HS-5 (cell line): ENCODE measurements around the gene LHFPL6.
"Not testable (repeated sequence)": the region's sequence is repeated elsewhere in the genome, so short reads cannot be mapped to it uniquely, and the experiment has no call there.

Source experiments
- DNase-seq: peaks from one replicate; pipeline ENCODE4 v3.0.0-alpha.2; 2012; ENCODE audit warnings: low read depth

LHFPL6 gene

GRCh38 chr13:39347926-39348901, 254.8 kb downstream of the LHFPL6 start:
- DNase-seq, result no peak

GRCh38 chr13:39345982-39346381, 257.0 kb downstream of the LHFPL6 start:
- DNase-seq, result no peak

GRCh38 chr13:39341251-39341650, 261.7 kb downstream of the LHFPL6 start:
- no peak for DNase-seq

- not testable (repeated sequence) for DNase-seq
Observed at GRCh38 chr13:39338114-39338513, 264.9 kb downstream of the LHFPL6 start.

- DNase-seq, result no peak
Observed at GRCh38 chr13:39336937-39337336, 266.1 kb downstream of the LHFPL6 start.

- no peak for DNase-seq
Observed at GRCh38 chr13:39336207-39336606, 266.8 kb downstream of the LHFPL6 start.

- DNase-seq, result no peak
Observed at GRCh38 chr13:39335721-39336120, 267.3 kb downstream of the LHFPL6 start.

- no peak for DNase-seq
Observed at GRCh38 chr13:39330504-39330903, 272.5 kb downstream of the LHFPL6 start.

GRCh38 chr13:39329182-39329639, 273.8 kb downstream of the LHFPL6 start:
- no peak for DNase-seq

GRCh38 chr13:39327172-39327479, 275.9 kb downstream of the LHFPL6 start:
- no peak for DNase-seq

- DNase-seq, result no peak
Observed at GRCh38 chr13:39326469-39327171, 276.4 kb downstream of the LHFPL6 start.

GRCh38 chr13:39324806-39325311, 278.1 kb downstream of the LHFPL6 start:
- DNase-seq, result no peak

- no peak for DNase-seq
Observed at GRCh38 chr13:39322836-39323585, 280.0 kb downstream of the LHFPL6 start.

- no peak for DNase-seq
Observed at GRCh38 chr13:39321574-39321973, 281.4 kb downstream of the LHFPL6 start.

- DNase-seq, result no peak
Observed at GRCh38 chr13:39318161-39318560, 284.8 kb downstream of the LHFPL6 start.

- DNase-seq, result no peak
Observed at GRCh38 chr13:39317291-39317690, 285.7 kb downstream of the LHFPL6 start.

- DNase-seq, result no peak
Observed at GRCh38 chr13:39315796-39316195, 287.2 kb downstream of the LHFPL6 start.

GRCh38 chr13:39313721-39314120, 289.3 kb downstream of the LHFPL6 start:
- no peak for DNase-seq

- no peak for DNase-seq
Observed at GRCh38 chr13:39312596-39312995, 290.4 kb downstream of the LHFPL6 start.

GRCh38 chr13:39311619-39312018, 291.4 kb downstream of the LHFPL6 start:
- no peak for DNase-seq

GRCh38 chr13:39310961-39311360, 292.0 kb downstream of the LHFPL6 start:
- DNase-seq, result no peak
